ENCODE results near the gene NME4.
"Not testable (repeated sequence)": the region's sequence is repeated elsewhere in the genome, so short reads cannot be mapped to it uniquely, and the experiment has no call there.

The NME4 gene

DNA sequence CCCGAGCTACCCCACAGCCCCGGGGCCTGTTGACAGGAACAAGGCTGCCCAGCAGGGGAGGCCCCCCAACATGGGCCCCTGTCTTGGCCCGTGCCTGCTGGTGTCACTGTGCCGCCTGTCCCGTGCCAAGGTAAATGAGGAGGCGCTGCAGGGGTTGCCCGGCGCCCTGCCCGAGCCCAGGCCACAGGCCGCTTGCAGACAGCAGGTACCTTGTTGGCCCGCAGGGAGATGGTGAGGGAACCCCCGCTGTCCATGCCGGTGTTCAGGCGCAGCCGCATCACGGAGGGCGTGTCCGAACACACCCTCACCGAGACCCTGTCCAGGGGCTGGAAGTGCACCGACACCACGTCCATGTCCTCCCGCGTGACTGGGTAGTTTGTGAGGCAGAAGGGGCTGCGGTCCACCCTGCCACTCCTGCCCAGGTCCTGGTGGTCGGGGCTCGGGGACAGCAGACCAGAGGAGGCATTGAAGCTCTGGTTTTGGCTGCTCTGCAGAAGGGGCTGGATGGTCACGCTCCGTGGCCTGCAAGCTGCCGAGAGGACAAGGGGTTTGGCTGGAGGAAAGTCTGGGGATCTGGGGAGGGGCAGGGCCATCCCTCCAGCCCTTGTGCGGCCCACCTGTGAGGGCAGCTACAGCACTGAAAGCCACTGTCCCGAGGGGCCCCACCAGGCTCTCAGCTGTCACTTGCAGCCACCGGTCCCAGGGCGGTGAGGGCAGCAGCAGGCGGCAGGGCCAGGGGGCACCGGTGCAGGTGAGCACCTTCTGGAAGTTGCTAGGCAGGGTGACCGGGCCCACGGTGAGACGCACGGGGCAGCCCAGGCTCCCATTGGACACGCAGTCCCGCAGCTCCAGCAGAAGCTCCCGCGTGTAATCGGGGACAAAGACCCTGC, 20.8 kb upstream of the NME4 start:
- TF ChIP-seq POLR2A (IDR thresholded peaks at IDR 0.05; ENCODE audit: low read depth, low read length), result no peak
- TF ChIP-seq POU2F2 (IDR thresholded peaks at IDR 0.05; ENCODE audit: low read depth, low read length), result no peak
- DNase-seq (ENCODE audit: insufficient read length, low spot score) (no peak), FAIRE-seq (no peak)

DNA sequence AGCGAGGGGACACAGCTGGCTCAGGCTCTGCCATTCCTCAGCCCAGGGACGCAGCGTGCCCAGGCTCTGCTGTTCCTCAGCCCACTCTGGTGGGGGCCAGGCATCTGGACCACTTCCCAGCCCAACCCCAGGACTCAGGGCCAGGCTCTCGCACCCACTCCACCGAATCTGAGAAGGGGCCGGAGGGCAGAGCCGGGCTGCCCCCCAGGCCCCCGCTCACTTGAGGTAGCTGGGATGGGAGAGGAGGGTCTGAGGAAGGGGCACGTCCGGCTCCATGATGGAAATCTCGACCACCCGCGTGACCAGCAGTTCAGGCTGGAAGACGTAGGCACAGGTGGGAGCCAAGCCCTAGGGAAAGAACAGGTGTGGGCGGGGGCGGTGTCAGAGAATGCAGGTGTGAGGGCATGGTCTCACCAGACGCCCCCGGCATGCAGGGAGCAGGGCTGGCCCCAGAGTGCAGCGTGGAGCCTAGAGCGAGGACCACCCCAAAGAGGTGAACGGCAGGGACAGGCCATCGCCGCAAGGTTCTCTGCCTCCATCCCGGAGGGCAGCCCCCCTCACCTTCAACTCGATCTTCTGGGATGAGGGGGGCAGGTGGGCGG, 20.1 kb upstream of the NME4 start:
- DNase-seq (ENCODE audit: insufficient read length, low spot score), result no peak
- no peak for FAIRE-seq
- TF ChIP-seq POU2F2 (IDR thresholded peaks at IDR 0.05; ENCODE audit: low read depth, low read length) (no peak), PAX5 (IDR thresholded peaks at IDR 0.05; ENCODE audit: insufficient read depth, low read length, severe bottlenecking) (no peak), SPI1 (IDR thresholded peaks at IDR 0.05; ENCODE audit: low read depth, low read length) (no peak), TAF1 (IDR thresholded peaks at IDR 0.05; ENCODE audit: low read depth, low read length) (no peak), POLR2AphosphoS5 (IDR thresholded peaks at IDR 0.05; ENCODE audit: low read depth, low read length) (no peak), POLR2A (IDR thresholded peaks at IDR 0.05; ENCODE audit: low read depth, low read length) (no peak)

DNA sequence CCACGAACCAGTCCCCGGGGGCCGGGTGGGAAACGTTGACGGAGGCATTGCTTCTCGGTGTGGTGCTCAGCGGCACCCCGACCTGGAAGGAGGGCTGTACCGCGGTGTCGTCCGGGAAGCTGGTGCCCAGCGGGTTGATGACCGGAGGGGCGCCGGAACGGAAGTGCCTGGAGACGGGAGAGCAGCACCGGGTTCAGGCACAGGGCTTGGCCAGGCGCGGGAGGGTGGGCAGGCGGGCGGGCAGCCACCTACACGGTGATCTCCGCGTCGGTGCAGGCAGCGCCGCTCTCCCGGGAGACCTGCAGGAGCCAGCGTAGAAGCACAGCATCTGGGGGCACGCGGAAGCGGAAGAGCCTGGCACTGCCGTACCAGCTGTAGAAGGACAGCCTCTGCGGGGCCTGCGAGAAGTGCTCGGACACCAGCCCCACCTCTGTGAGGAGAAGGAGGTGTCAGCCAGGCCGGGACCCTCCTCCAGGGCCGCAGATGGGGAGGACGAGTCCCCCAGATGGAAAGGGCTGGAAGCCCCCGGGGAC, 19.5 kb upstream of the NME4 start:
- TF ChIP-seq SPI1 (IDR thresholded peaks at IDR 0.05; ENCODE audit: low read depth, low read length) (no peak), TAF1 (IDR thresholded peaks at IDR 0.05; ENCODE audit: low read depth, low read length) (no peak), POLR2A (IDR thresholded peaks at IDR 0.05; ENCODE audit: low read depth, low read length) (no peak), POLR2AphosphoS5 (IDR thresholded peaks at IDR 0.05; ENCODE audit: low read depth, low read length) (no peak), PAX5 (IDR thresholded peaks at IDR 0.05; ENCODE audit: insufficient read depth, low read length, severe bottlenecking) (no peak), POU2F2 (IDR thresholded peaks at IDR 0.05; ENCODE audit: low read depth, low read length) (no peak)
- FAIRE-seq, result no peak
- DNase-seq (ENCODE audit: insufficient read length, low spot score), result no peak

DNA sequence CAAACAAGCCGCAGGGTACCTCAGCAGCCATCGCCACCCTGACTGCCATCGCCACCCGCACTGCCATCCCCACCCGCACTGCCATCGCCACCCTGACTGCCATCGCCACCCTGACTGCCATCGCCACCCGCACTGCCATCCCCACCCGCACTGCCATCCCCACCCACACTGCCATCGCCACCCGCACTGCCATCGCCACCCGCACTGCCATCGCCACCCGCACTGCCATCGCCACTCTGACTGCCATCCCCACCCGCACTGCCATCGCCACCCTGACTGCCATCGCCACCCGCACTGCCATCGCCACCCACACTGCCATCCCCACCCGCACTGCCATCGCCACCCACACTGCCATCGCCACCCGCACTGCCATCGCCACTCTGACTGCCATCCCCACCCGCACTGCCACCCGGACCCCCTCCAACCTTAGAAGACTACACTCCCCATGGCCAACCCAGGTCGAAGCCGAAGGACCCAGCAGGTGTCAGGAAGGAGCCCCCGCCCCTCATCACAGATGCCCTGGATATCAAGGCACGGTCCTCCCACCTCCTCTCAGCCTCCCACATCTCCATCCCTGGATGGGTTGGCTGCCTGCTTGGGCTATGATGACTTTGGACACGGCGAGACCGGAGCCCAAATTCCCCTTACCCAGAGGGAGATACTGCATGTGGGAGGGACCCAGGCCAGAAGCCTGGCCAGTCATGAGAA, 18.7 kb upstream of the NME4 start:
- not testable (repeated sequence) for FAIRE-seq; DNase-seq (ENCODE audit: insufficient read length, low spot score)

DNA sequence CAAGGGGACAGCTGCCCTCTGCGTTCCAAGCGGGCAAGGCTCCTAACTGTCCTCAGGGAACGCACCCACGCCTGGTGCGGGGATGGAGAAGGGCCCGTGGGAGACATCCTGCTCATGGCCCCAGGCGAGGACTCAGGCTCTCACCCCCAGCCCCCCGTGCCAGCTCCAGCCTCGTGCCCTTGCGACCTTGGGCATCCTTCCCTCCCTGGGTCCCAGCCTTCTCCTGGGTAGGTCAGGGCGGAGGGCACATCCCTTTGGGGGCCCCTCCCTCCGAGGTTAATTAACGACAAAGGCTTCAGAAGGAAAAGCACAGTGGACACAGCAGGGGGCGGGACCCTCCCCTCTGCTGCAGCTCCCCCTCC, 18.2 kb upstream of the NME4 start:
- TF ChIP-seq PAX5 (IDR thresholded peaks at IDR 0.05; ENCODE audit: insufficient read depth, low read length, severe bottlenecking) (no peak), POU2F2 (IDR thresholded peaks at IDR 0.05; ENCODE audit: low read depth, low read length) (no peak)
- DNase-seq (ENCODE audit: insufficient read length, low spot score), result no peak
- FAIRE-seq, result no peak

DNA sequence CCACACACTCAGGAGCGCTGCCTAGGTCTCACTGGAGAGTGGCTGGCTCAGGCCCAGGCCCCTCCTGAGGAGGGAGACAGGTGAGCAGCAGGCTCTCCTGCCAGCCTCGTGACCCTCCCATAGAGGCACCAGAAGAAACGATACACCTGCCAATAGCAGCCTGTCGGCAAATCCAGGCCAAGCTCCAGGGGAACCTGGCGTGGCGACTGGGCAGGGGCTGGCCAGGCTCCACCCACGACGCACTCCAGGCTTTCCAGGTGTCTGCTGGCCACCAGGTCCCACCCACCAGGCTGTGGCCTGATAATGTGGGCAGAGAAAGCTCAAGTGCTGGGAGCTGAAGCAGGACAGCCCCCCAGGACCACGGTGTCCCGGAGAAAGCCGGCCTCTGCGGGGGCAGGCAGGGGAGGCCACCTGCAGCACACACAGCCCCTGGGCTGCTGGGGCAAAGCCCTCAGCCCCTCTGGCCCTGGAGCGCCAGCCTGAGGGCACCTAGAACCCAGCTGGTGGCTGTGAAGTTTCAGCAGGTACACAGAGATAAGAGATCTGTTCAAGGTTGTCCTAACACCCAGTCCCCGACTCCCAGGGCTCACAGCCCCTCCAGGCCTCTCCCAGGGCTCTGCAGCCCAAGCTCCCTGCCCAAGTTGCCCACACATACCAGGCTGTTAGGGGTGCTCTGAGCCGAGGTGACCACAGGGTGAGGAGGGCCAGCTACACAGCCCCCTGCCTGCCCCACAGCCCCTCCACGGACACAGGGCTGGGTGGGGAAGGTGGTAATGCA, 17.6 kb upstream of the NME4 start:
- TF ChIP-seq POLR2A (IDR thresholded peaks at IDR 0.05; ENCODE audit: low read depth, low read length), result no peak
- TF ChIP-seq POU2F2 (IDR thresholded peaks at IDR 0.05; ENCODE audit: low read depth, low read length), result no peak
- TF ChIP-seq POLR2AphosphoS5 (IDR thresholded peaks at IDR 0.05; ENCODE audit: low read depth, low read length), result no peak
- TF ChIP-seq SPI1 (IDR thresholded peaks at IDR 0.05; ENCODE audit: low read depth, low read length), result no peak
- no peak for TF ChIP-seq TAF1 (IDR thresholded peaks at IDR 0.05; ENCODE audit: low read depth, low read length)
- no peak for TF ChIP-seq PAX5 (IDR thresholded peaks at IDR 0.05; ENCODE audit: insufficient read depth, low read length, severe bottlenecking)
- FAIRE-seq, result no peak
- DNase-seq (ENCODE audit: insufficient read length, low spot score), result no peak

DNA sequence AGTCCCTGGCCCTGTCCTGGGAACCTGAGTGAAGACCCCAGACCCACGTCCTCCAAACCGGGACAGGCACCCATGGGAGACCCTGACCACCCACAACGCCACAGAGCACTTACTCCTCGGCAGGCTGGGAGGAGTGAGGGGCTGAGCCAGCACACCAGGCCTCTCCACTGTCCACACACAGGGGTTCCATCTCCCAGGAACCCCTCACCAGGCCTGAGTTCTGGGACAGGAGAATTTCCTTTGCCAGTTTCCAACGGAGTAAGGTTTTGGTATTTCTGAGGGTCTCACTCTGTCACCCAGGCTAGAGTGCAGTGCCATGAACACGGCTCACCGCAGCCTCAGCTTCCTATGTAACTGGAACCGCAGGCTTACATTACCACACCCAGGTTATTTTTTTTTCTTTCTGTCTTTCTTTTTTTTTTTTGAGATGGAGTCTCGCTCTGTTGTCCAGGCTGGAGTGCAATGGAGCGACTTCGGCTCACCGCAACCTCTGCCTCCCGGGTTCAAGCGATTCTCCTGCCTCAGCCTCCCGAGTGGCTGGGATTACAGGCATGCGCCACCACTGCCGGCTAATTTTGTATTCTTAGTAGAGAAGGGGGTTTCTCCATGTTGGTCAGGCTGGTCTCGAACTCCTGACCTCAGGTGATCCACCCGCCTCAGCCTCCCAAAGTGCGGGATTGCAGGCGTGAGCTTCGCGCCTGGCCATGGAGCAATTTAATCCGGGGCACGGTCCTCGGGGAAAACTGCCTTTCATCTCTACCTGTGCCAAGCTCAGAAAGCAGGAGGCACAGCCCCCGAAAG, 16.8 kb upstream of the NME4 start:
- FAIRE-seq, result no peak
- DNase-seq (ENCODE audit: insufficient read length, low spot score), result no peak
- TF ChIP-seq PAX5 (IDR thresholded peaks at IDR 0.05; ENCODE audit: insufficient read depth, low read length, severe bottlenecking) (no peak), POLR2AphosphoS5 (IDR thresholded peaks at IDR 0.05; ENCODE audit: low read depth, low read length) (no peak), POLR2A (IDR thresholded peaks at IDR 0.05; ENCODE audit: low read depth, low read length) (no peak), SPI1 (IDR thresholded peaks at IDR 0.05; ENCODE audit: low read depth, low read length) (no peak), POU2F2 (IDR thresholded peaks at IDR 0.05; ENCODE audit: low read depth, low read length) (no peak), TAF1 (IDR thresholded peaks at IDR 0.05; ENCODE audit: low read depth, low read length) (no peak)

DNA sequence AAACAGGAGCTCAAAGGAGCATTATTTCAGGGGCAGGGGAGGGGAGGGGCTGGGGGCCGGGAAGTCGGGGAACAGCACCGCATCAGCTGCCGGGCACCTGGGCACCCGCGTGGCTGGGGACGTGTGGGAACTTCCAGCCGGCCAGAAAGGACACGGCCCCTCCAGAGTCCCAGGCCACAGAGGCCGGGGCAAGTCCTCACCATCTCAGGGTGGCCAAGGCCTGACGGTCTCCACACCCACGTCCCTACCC, 16.3 kb upstream of the NME4 start:
- TF ChIP-seq SPI1 (IDR thresholded peaks at IDR 0.05; ENCODE audit: low read depth, low read length) (no peak), POLR2A (IDR thresholded peaks at IDR 0.05; ENCODE audit: low read depth, low read length) (no peak)
- FAIRE-seq (no peak), DNase-seq (ENCODE audit: insufficient read length, low spot score) (no peak)

DNA sequence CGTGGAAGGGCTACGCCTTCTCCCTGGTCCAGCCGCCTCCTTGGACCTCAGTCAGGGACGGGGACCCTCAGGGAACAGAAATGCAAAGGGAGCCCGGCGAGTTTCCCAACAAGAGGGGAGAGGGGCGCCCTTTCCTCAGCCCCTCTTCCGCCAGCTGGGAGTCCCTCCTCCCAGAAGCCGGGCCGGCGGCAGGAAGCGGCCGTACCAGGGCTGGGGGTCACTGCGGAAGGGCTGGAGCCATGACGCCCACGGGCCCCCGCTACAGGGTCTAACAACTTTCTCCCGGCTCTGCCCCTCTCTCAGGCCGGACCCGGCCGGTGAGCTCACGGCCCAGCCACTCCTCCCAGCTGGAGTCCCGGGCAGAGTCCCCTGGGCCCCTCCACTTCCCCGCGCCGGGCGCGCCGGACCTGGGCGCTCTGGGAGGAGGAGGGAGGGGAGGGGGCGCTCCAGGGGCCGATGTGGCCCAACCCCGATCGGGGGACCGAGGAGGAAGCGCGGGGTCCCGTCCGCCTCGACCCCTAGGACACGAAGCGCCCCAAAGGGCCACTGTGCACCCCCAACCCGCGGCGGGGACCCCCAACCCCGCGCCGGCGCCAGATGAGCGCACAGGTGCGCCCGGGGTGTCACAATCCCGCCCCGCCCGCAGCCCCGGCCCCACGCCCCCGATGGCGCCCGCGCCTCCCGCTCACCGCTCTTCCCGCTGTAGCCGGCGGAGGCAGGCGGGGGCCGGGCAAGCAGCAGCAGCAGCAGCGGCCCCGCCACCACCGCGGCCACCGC, 15.8 kb upstream of the NME4 start:
- DNase-seq (ENCODE audit: insufficient read length, low spot score) (peak; percentile 69), FAIRE-seq (peak; percentile 66)
- TF ChIP-seq POLR2AphosphoS5 (IDR thresholded peaks at IDR 0.05; ENCODE audit: low read depth, low read length), result no peak
- TF ChIP-seq SPI1 (IDR thresholded peaks at IDR 0.05; ENCODE audit: low read depth, low read length), result no peak
- TF ChIP-seq POLR2A (IDR thresholded peaks at IDR 0.05; ENCODE audit: low read depth, low read length), result no peak
- no peak for TF ChIP-seq POU2F2 (IDR thresholded peaks at IDR 0.05; ENCODE audit: low read depth, low read length)
